PC-3 (cell line): ENCODE measurements around the gene KAZN.

Experiments used
- CTCF ChIP-seq: fragments of 300-600 bp; sonication (generic); conservative IDR thresholded peaks from 2 replicates; pipeline ENCODE4 v1.5.1; 2017; ENCODE audit warnings: antibody characterized with exemption, low read depth, mild to moderate bottlenecking, low read length
- EZH2phosphoT487 ChIP-seq: fragments of 300-600 bp; sonication (generic); IDR thresholded peaks from 2 replicates; pipeline ENCODE4 v1.6.1; 2018; ENCODE audit warnings: mild to moderate bottlenecking, antibody characterized with exemption, low read length, borderline replicate concordance

DNA sequence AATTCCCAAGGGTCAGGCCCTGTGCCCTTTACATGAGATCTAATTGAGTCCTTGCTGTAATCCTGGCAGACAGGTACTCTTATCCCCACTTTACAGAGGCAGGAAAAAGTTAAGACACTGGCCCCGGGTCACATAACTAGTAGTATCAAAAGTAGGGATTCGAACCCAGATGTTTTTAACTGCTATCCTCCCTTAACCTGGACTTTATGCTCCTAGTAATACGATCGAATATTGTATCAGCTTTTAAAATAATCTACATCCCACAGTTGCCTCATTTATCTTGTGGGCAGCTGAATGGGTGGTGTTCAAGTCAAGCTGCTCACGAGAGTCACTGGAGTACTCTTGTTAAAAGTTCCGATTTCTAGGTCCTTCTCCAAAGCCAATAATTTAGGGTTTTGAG, 529.6 kb downstream of the KAZN start:
- TF ChIP-seq CTCF (no peak), EZH2phosphoT487 (no peak)
